Endothelial cell of umbilical vein (primary cell): Measurements from ENCODE around the gene C1orf159. TPM values are rescaled to one million over a fixed set of nuclear protein-coding genes. Genes with fewer than 3 reads are reported as not detected.

Source experiments
- BruUV-seq: library from RNA; stranded (reverse); fragments of 400-500 nt; replicated peaks from 2 replicates; lab custom pipeline; 2021; lab: Mats Ljungman, UMichigan
- CTCF ChIA-PET: fragments of 300-600, 350-600 bp; sonication (Branson Sonifier 250); formaldehyde crosslinking; loops from one replicate; lab custom pipeline; 2021; ENCODE audit warnings: antibody characterized with exemption, inconsistent platforms; lab: Charles Lee
- POLR2A ChIA-PET: fragments of 300-600, 350-600 bp; sonication (Branson Sonifier 250); formaldehyde crosslinking; loops from one replicate; lab custom pipeline; 2021; ENCODE audit warnings: antibody characterized with exemption, inconsistent platforms; lab: Charles Lee
- DNase-seq: peaks from one replicate; pipeline ENCODE4 v3.0.0-alpha.2; 2011; ENCODE audit warnings: low read depth, low spot score
- FAIRE-seq: peaks from 2 replicates; lab custom pipeline; 2011; peaks lifted over from hg19 to GRCh38; lab: Jason Lieb, UNC
- H2AFZ ChIP-seq: 2 replicates; pipeline ENCODE4 v1.6.0; 2012; ENCODE audit warnings: low read depth, low read length, control low read depth, inconsistent platforms
- H3K27ac ChIP-seq: 2 replicates; pipeline ENCODE4 v1.5.1; 2011; ENCODE audit warnings: low read depth, mild to moderate bottlenecking, control low read depth, low read length, moderate library complexity; ENCODE audit not compliant: insufficient read depth
- H3K27me3 ChIP-seq, 2 experiments: 2 replicates each; pipeline versions ENCODE4 v1.6.0 to v1.6.1; 2011; ENCODE audit warnings: low read length in 2 of 2, mixed read lengths in 1 of 2; ENCODE audit not compliant: control insufficient read depth in 2 of 2, insufficient read depth in 2 of 2
- H3K36me3 ChIP-seq, 2 experiments: 2 replicates in 1 of 2; 3 replicates in 1 of 2; pipeline ENCODE4 v1.5.1; 2011; ENCODE audit warnings: low read length in 2 of 2, mild to moderate bottlenecking in 1 of 2, moderate library complexity in 1 of 2; ENCODE audit not compliant: control insufficient read depth in 2 of 2, insufficient read depth in 2 of 2; ENCODE audit errors: extremely low read depth in 1 of 2
- H3K4me1 ChIP-seq: 3 replicates; pipeline ENCODE4 v1.5.1; 2011; ENCODE audit warnings: mild to moderate bottlenecking, low read length; ENCODE audit not compliant: control insufficient read depth, insufficient read depth; ENCODE audit errors: extremely low read depth
- H3K4me2 ChIP-seq: 2 replicates; pipeline ENCODE4 v1.6.1; 2011; ENCODE audit warnings: low read length, control low read depth, mixed read lengths; ENCODE audit not compliant: insufficient read depth
- H3K4me3 ChIP-seq, 3 experiments: fragments of 200-600 bp in 1 of 3; sonication (generic), shearing (Covaris generic) in 1 of 3; replicated peaks in 1 of 3; 2 replicates each; pipeline ENCODE4 v1.5.1; 2011 to 2016; ENCODE audit warnings: control low read depth in 3 of 3, low read length in 3 of 3, mild to moderate bottlenecking in 2 of 3, inconsistent platforms in 1 of 3, low read depth in 1 of 3, moderate library complexity in 1 of 3; ENCODE audit not compliant: insufficient read depth in 1 of 3
- H3K79me2 ChIP-seq: 2 replicates; pipeline ENCODE4 v1.6.0; 2012; ENCODE audit warnings: low read length, inconsistent platforms; ENCODE audit not compliant: control insufficient read depth, insufficient read depth
- H3K9ac ChIP-seq: replicated peaks from 2 replicates; pipeline ENCODE3; 2011; ENCODE audit warnings: low read length, control low read depth; ENCODE audit not compliant: insufficient read depth; ENCODE audit errors: extremely low read depth
- H3K9me1 ChIP-seq: replicated peaks from 3 replicates; pipeline ENCODE4 v1.6.0; 2011; ENCODE audit warnings: mild to moderate bottlenecking, low read length; ENCODE audit not compliant: control insufficient read depth, insufficient read depth; ENCODE audit errors: extremely low read depth
- H3K9me3 ChIP-seq: replicated peaks from 2 replicates; pipeline ENCODE4 v1.5.1; 2012; ENCODE audit warnings: low read length, inconsistent platforms; ENCODE audit not compliant: control insufficient read depth, insufficient read depth
- H4K20me1 ChIP-seq: replicated peaks from 2 replicates; pipeline ENCODE3; 2011; ENCODE audit warnings: mild to moderate bottlenecking, low read length; ENCODE audit not compliant: control insufficient read depth, insufficient read depth; ENCODE audit errors: extremely low read depth
- CTCF ChIP-seq, 2 donors: IDR thresholded peaks; 1 replicate in 1 of 2; 2 replicates in 1 of 2; pipeline ENCODE4 v1.5.1; 2011; ENCODE audit warnings: low read length in 2 of 2, mild to moderate bottlenecking in 2 of 2, moderate library complexity in 2 of 2, control low read depth in 1 of 2, inconsistent platforms in 1 of 2, low read depth in 1 of 2; ENCODE audit not compliant: insufficient read depth in 1 of 2; ENCODE audit errors: extremely low read depth in 1 of 2
- EZH2 ChIP-seq: IDR thresholded peaks from 2 replicates; pipeline ENCODE4 v1.6.1; 2012; ENCODE audit warnings: borderline replicate concordance, low read depth, mild to moderate bottlenecking, moderate library complexity, low read length, inconsistent platforms; ENCODE audit not compliant: severe bottlenecking
- GATA2 ChIP-seq: IDR thresholded peaks from 2 replicates; pipeline ENCODE4 v1.7.0; 2011; ENCODE audit warnings: low read depth, mild to moderate bottlenecking, moderate library complexity, mixed read lengths, low read length; ENCODE audit not compliant: insufficient read length, insufficient read depth
- JUN ChIP-seq: IDR thresholded peaks from 2 replicates; pipeline ENCODE4 v1.6.1; 2011; ENCODE audit warnings: borderline replicate concordance, low read depth; ENCODE audit not compliant: insufficient read length, insufficient read depth
- MAX ChIP-seq: IDR thresholded peaks from 2 replicates; pipeline ENCODE4 v1.6.1; 2011; ENCODE audit not compliant: insufficient read depth, insufficient read length
- MYC ChIP-seq: IDR thresholded peaks from one replicate; pipeline ENCODE4 v1.6.1; 2011; ENCODE audit warnings: mild to moderate bottlenecking, low read depth, low read length
- dilution Hi-C: fragments of 300-500 bp; cut with MboI; formaldehyde crosslinking; loops from one replicate; pipeline ENCODE4 v1.15.0; 2019; ENCODE audit warnings: low sequenced_read_pairs; ENCODE audit not compliant: extremely low pct_ligation_motif_present
- intact Hi-C: fragments of 100-400 bp; cut with micrococcal nuclease; formaldehyde crosslinking; loops from one replicate; pipeline ENCODE4 v1.10.0; 2022
- polyA plus RNA-seq, 4 experiments: library from polyadenylated mRNA; depleted of rRNA in 3 of 4; stranded (reverse) in 3 of 4; unstranded in 1 of 4; fragments of >200 nt; gene quantifications; 2 replicates each; pipeline versions ENCODE4 v1.2.1 to v1.2.3, GENCODE V29; 2011 to 2012; ENCODE audit warnings: missing spikeins in 1 of 4
- total RNA-seq: library from RNA; stranded (reverse); gene quantifications from 2 replicates; pipeline ENCODE4 v1.2.3, GENCODE V29; 2021

Gene C1orf159
- total and polyA plus RNA-seq, 2 donors (not counting 3 experiments of a cell fraction or from before 2014, with no cell fraction given) = 16.1 to 20.1 TPM

- CTCF ChIA-PET = interaction anchor here (0.6 to 6.9 kb wide), 46 partner anchors 8 to 383 kb away, joined by 3 to 286 read pairs (median 5); partner anchors contain the start of genes B3GALT6, SDF4, TNFRSF4 and TTLL10
- H3K4me1 ChIP-seq = no peaks in the 10 kb centered on the region
- H3K79me2 ChIP-seq = no peaks in the 10 kb centered on the region
- no peaks in the 10 kb centered on the region for H3K9me1 ChIP-seq
- no peak overlapping the region for H3K27ac ChIP-seq
- DNase-seq (peak; percentile 57), FAIRE-seq (peak; percentile 66)
- H3K9me3 ChIP-seq = no peaks in the 10 kb centered on the region
- no peak overlapping the region for H3K9ac ChIP-seq
- no peaks in the 10 kb centered on the region for H4K20me1 ChIP-seq
- TF ChIP-seq CTCF (IDR thresholded peaks at IDR 0.05; ENCODE audit: extremely low read depth in 1 of 2, insufficient read depth in 1 of 2, low read depth in 1 of 2, low read length in 2 of 2) (peak; percentile 80 to 98), MYC (no peak), JUN (no peak), MAX (no peak), GATA2 (no peak), EZH2 (no peak)
- peak overlapping the region in 1 of 3 experiments; percentile 6 for H3K4me3 ChIP-seq
- dilution Hi-C loops (no loop called here), intact Hi-C loops (loop anchor here (1.0 to 5.0 kb wide), 7 partner anchors 35 to 185 kb away; partner anchors contain the start of genes ACAP3, C1QTNF12 and PUSL1)
- H3K4me2 ChIP-seq = no peak overlapping the region
- no TSS peak for BruUV-seq
- H2AFZ ChIP-seq = peak overlapping the region; percentile 75
- no peaks in the 10 kb centered on the region for H3K36me3 ChIP-seq
- H3K27me3 ChIP-seq = peaks cover 0 to 2% of the 10 kb centered on the region in 2 experiments
- POLR2A ChIA-PET = interaction anchor here (1.5 kb wide), 1 partner anchor 170 kb away, joined by 4 read pairs; no protein-coding TSS in a partner anchor
Measured at GRCh38 chr1:1122078-1122811, 6.4 kb upstream of the C1orf159 start.
